ENCODE measurements around the gene ADAMTS18.
"Not testable (repeated sequence)": the region's sequence is repeated elsewhere in the genome, so short reads cannot be mapped to it uniquely, and the experiment has no call there.

ADAMTS18 gene

DNA sequence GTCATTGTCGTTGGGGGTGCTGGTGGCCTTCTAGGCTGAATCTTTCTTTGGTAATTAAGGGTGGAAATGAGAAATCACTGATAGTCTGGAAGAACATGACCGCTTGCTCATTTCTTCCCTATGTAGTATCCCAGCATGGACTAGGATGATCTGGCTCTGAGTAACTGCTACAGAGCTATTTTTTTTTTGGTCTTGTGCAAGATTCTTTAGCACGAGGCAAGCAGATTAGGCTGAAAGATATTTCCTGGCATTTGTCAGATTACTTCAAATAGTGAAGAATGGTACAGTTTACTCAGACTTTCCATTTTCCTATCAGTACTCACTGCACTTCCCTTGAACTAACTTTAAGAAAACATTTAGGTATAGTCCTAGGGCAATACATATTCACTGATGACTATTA is 146.6 kb downstream of the ADAMTS18 start:
- H3K18ac ChIP-seq (ENCODE audit: low read length), result no peak overlapping the region
- no peak overlapping the region for H3K27ac ChIP-seq (ENCODE audit: low read depth, low read length)
- H4K8ac ChIP-seq (ENCODE audit: low read depth, low read length), result no peak overlapping the region
- H2BK120ac ChIP-seq (ENCODE audit: low read depth, low read length), result no peak overlapping the region
- H3K4me1 ChIP-seq (ENCODE audit: control insufficient read depth, low read depth, low read length), result no peaks in the 10 kb centered on the region
- no peaks in the 10 kb centered on the region for H3K79me1 ChIP-seq (ENCODE audit: low read length)
- no peak overlapping the region for H2BK5ac ChIP-seq (ENCODE audit: low read length)
- H3K4ac ChIP-seq (ENCODE audit: low read depth, low read length), result no peak overlapping the region
- no peak overlapping the region for H3K4me2 ChIP-seq (ENCODE audit: low read length)
- no peak overlapping the region for H3K23ac ChIP-seq (ENCODE audit: low read length)
- H2AK5ac ChIP-seq (ENCODE audit: low read length), result no peak overlapping the region
- no CpG with 5 or more reads among the region's 3 CpGs for WGBS (ENCODE audit: extremely low coverage, insufficient coverage, low lambda C conversion rate)
- no peak overlapping the region for H3K9ac ChIP-seq (ENCODE audit: low read length)
- H2BK15ac ChIP-seq (replicated peaks; ENCODE audit: low read depth), result no peak overlapping the region
- H3K27me3 ChIP-seq (ENCODE audit: insufficient read depth, low read length, poor library complexity), result no peaks in the 10 kb centered on the region
- no peak overlapping the region for H3K56ac ChIP-seq (ENCODE audit: low read length)
- H3K4me3 ChIP-seq (ENCODE audit: low read length), result no peak overlapping the region
- DNase-seq, result no peak
- H3K36me3 ChIP-seq (ENCODE audit: control insufficient read depth, insufficient read depth, low read length), result no peaks in the 10 kb centered on the region
- H4K5ac ChIP-seq (ENCODE audit: low read length), result no peak overlapping the region
- H3K79me2 ChIP-seq (ENCODE audit: control insufficient read depth, insufficient read depth, low read length), result no peaks in the 10 kb centered on the region

DNA sequence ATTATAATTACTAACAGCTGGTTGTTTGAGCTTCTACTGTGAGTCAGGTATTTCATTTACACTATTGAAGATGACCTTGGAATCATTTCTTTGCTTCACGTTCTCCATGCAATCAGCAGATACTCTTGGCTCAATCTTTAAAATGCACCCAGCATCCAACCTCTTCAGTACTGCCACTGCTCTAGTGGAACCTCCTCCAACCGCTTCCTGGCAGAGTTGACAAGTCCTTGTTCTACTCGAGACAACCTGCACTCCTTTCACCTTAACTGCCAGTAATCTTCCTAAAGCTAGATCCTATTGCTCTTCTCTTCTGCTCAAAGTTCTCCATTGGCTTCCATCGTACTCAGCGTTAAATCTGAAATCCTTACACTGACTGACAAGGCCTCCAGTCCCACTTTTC is 149.2 kb downstream of the ADAMTS18 start:
- WGBS (ENCODE audit: extremely low coverage, insufficient coverage, low lambda C conversion rate), result no CpG with 5 or more reads among the region's 5 CpGs

DNA sequence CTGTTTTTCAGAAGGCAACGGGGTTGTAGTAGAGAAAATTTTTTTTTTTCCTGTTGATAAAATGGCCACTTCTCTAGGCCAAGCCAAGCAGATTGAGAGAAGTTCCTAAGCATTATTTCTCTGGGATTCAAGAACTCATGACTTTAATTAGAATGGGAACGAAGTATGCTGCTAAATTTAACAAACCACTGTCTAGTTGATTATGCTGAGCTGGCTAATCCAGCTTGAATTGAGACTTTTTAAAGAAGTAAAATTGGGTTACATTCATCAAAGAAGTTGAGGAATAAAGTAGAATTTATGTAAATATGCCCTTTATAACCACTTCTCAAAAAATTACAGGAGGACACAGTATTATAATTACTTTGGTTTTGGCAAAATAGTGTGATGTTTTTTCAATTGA is 152.5 kb downstream of the ADAMTS18 start:
- Histone ChIP-seq H3K27me3 (ENCODE audit: insufficient read depth, low read length, poor library complexity) (no peaks in the 10 kb centered on the region), H2BK15ac (replicated peaks; ENCODE audit: low read depth) (no peak overlapping the region), H3K23ac (ENCODE audit: low read length) (no peak overlapping the region), H2BK120ac (ENCODE audit: low read depth, low read length) (no peak overlapping the region), H2BK5ac (ENCODE audit: low read length) (no peak overlapping the region), H4K5ac (ENCODE audit: low read length) (no peak overlapping the region), H3K4me3 (ENCODE audit: low read length) (no peak overlapping the region), H4K8ac (ENCODE audit: low read depth, low read length) (no peak overlapping the region), H3K56ac (ENCODE audit: low read length) (no peak overlapping the region), H3K27ac (ENCODE audit: low read depth, low read length) (no peak overlapping the region), H2AK5ac (ENCODE audit: low read length) (no peak overlapping the region), H3K4me1 (ENCODE audit: control insufficient read depth, low read depth, low read length) (no peaks in the 10 kb centered on the region), H3K4ac (ENCODE audit: low read depth, low read length) (no peak overlapping the region), H3K9ac (ENCODE audit: low read length) (no peak overlapping the region), H3K79me1 (ENCODE audit: low read length) (no peaks in the 10 kb centered on the region), H3K79me2 (ENCODE audit: control insufficient read depth, insufficient read depth, low read length) (no peaks in the 10 kb centered on the region), H3K18ac (ENCODE audit: low read length) (no peak overlapping the region), H3K36me3 (ENCODE audit: control insufficient read depth, insufficient read depth, low read length) (no peaks in the 10 kb centered on the region), H3K4me2 (ENCODE audit: low read length) (no peak overlapping the region)
- no CpG with 5 or more reads among the region's 2 CpGs for WGBS (ENCODE audit: extremely low coverage, insufficient coverage, low lambda C conversion rate)
- DNase-seq, result no peak

More for the DNA sequence above, 149.2 kb downstream of the ADAMTS18 start:
- H3K18ac ChIP-seq (ENCODE audit: low read length), result no peak overlapping the region
- H2AK5ac ChIP-seq (ENCODE audit: low read length), result no peak overlapping the region
- H3K27ac ChIP-seq (ENCODE audit: low read depth, low read length), result no peak overlapping the region
- no peak overlapping the region for H4K5ac ChIP-seq (ENCODE audit: low read length)
- H3K23ac ChIP-seq (ENCODE audit: low read length), result no peak overlapping the region
- no peak overlapping the region for H2BK120ac ChIP-seq (ENCODE audit: low read depth, low read length)
- H3K4me3 ChIP-seq (ENCODE audit: low read length), result no peak overlapping the region
- no peaks in the 10 kb centered on the region for H3K4me1 ChIP-seq (ENCODE audit: control insufficient read depth, low read depth, low read length)
- no peak overlapping the region for H2BK15ac ChIP-seq (replicated peaks; ENCODE audit: low read depth)
- H3K79me2 ChIP-seq (ENCODE audit: control insufficient read depth, insufficient read depth, low read length), result no peaks in the 10 kb centered on the region
- H2BK5ac ChIP-seq (ENCODE audit: low read length), result no peak overlapping the region
- H3K56ac ChIP-seq (ENCODE audit: low read length), result no peak overlapping the region
- H3K27me3 ChIP-seq (ENCODE audit: insufficient read depth, low read length, poor library complexity), result no peaks in the 10 kb centered on the region
- H3K9ac ChIP-seq (ENCODE audit: low read length), result no peak overlapping the region
- H3K4ac ChIP-seq (ENCODE audit: low read depth, low read length), result no peak overlapping the region
- H3K79me1 ChIP-seq (ENCODE audit: low read length), result no peaks in the 10 kb centered on the region
- no peak for DNase-seq
- H3K4me2 ChIP-seq (ENCODE audit: low read length), result no peak overlapping the region
- H3K36me3 ChIP-seq (ENCODE audit: control insufficient read depth, insufficient read depth, low read length), result no peaks in the 10 kb centered on the region
- H4K8ac ChIP-seq (ENCODE audit: low read depth, low read length), result no peak overlapping the region

DNA sequence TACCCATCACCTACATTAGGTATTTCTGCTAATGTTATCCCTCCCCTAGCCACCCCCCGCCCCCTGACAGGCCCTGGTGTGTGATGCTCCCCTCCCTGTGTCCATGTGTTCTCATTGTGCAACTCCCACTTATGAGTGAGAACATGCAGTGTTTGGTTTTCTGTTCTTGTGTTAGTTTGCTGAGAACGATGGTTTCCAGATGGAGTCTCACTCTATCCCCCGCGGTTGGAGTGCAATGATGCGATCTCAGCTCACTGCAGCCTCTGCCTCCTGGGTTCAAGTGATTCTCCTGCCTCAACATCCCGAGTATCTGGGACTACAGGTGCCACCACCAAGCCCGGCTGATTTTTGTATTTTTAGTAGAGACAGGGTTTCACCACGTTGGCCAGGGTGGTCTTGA is 155.5 kb downstream of the ADAMTS18 start:
- H2BK120ac ChIP-seq (ENCODE audit: low read depth, low read length); H3K27me3 ChIP-seq (ENCODE audit: insufficient read depth, low read length, poor library complexity); H3K23ac ChIP-seq (ENCODE audit: low read length); H3K79me1 ChIP-seq (ENCODE audit: low read length); H2AK5ac ChIP-seq (ENCODE audit: low read length); H3K4ac ChIP-seq (ENCODE audit: low read depth, low read length); H4K8ac ChIP-seq (ENCODE audit: low read depth, low read length); H3K56ac ChIP-seq (ENCODE audit: low read length); H3K27ac ChIP-seq (ENCODE audit: low read depth, low read length); H3K4me1 ChIP-seq (ENCODE audit: control insufficient read depth, low read depth, low read length); H3K4me2 ChIP-seq (ENCODE audit: low read length); H2BK15ac ChIP-seq (replicated peaks; ENCODE audit: low read depth); H3K4me3 ChIP-seq (ENCODE audit: low read length); H3K79me2 ChIP-seq (ENCODE audit: control insufficient read depth, insufficient read depth, low read length); H3K18ac ChIP-seq (ENCODE audit: low read length); DNase-seq; H3K36me3 ChIP-seq (ENCODE audit: control insufficient read depth, insufficient read depth, low read length); H3K9ac ChIP-seq (ENCODE audit: low read length); H4K5ac ChIP-seq (ENCODE audit: low read length); H2BK5ac ChIP-seq (ENCODE audit: low read length): not testable (repeated sequence)
- no CpG with 5 or more reads among the region's 8 CpGs for WGBS (ENCODE audit: extremely low coverage, insufficient coverage, low lambda C conversion rate)

DNA sequence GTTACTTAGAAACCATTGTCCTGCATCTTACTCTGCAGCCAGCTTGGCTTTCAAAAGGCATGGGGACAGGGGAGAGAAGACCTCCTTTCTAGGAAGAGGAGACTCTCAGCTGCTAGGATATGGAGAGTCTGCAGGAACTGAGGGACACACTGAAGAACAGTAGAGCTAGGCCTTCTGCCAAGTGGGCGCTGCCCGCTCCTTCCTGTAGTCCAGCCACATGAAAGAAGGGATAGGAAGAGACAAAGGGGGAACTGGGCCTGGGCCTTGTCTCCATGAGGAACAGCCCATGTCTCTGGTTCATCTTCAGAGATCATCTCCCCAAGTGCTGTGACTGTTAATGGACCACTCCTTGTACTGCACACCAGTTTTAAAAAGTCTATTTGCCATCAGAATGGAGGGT is 157.3 kb downstream of the ADAMTS18 start:
- Histone ChIP-seq H3K27ac (ENCODE audit: low read depth, low read length) (no peak overlapping the region), H2BK15ac (replicated peaks; ENCODE audit: low read depth) (no peak overlapping the region), H2BK5ac (ENCODE audit: low read length) (no peak overlapping the region), H3K4me2 (ENCODE audit: low read length) (no peak overlapping the region), H4K5ac (ENCODE audit: low read length) (no peak overlapping the region), H3K27me3 (ENCODE audit: insufficient read depth, low read length, poor library complexity) (no peaks in the 10 kb centered on the region), H3K4me1 (ENCODE audit: control insufficient read depth, low read depth, low read length) (peaks cover 2% of the 10 kb centered on the region), H2BK120ac (ENCODE audit: low read depth, low read length) (no peak overlapping the region), H2AK5ac (ENCODE audit: low read length) (no peak overlapping the region), H3K56ac (ENCODE audit: low read length) (no peak overlapping the region), H3K4ac (ENCODE audit: low read depth, low read length) (no peak overlapping the region), H3K36me3 (ENCODE audit: control insufficient read depth, insufficient read depth, low read length) (no peaks in the 10 kb centered on the region), H4K8ac (ENCODE audit: low read depth, low read length) (no peak overlapping the region), H3K9ac (ENCODE audit: low read length) (no peak overlapping the region), H3K23ac (ENCODE audit: low read length) (no peak overlapping the region), H3K4me3 (ENCODE audit: low read length) (no peak overlapping the region), H3K79me2 (ENCODE audit: control insufficient read depth, insufficient read depth, low read length) (no peaks in the 10 kb centered on the region), H3K79me1 (ENCODE audit: low read length) (no peaks in the 10 kb centered on the region), H3K18ac (ENCODE audit: low read length) (no peak overlapping the region)
- no CpG with 5 or more reads among the region's 2 CpGs for WGBS (ENCODE audit: extremely low coverage, insufficient coverage, low lambda C conversion rate)
- no peak for DNase-seq

DNA sequence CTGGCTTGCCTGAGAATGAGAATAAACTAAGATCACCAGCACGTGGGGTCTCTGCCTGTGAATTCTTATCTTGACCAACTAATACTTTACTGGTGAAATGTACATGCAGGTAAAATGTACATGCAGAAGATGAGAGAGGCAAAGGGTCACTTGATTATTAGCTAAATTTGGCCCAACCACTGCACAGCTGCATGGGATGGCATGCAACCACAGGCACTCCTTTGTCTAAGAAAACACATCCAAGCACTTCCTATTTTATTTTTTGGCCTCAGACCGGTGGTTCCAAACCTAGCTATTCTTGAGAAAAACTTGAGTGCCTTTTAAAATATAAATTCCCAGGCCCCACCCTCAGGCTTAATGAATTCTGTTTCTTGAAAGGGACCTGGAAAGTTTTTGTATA is 157.7 kb downstream of the ADAMTS18 start:
- Histone ChIP-seq H3K27me3 (ENCODE audit: insufficient read depth, low read length, poor library complexity) (no peaks in the 10 kb centered on the region), H2BK5ac (ENCODE audit: low read length) (no peak overlapping the region), H3K4ac (ENCODE audit: low read depth, low read length) (no peak overlapping the region), H3K23ac (ENCODE audit: low read length) (no peak overlapping the region), H3K4me2 (ENCODE audit: low read length) (no peak overlapping the region), H3K79me2 (ENCODE audit: control insufficient read depth, insufficient read depth, low read length) (no peaks in the 10 kb centered on the region), H3K4me3 (ENCODE audit: low read length) (no peak overlapping the region), H2BK120ac (ENCODE audit: low read depth, low read length) (no peak overlapping the region), H3K36me3 (ENCODE audit: control insufficient read depth, insufficient read depth, low read length) (no peaks in the 10 kb centered on the region), H4K5ac (ENCODE audit: low read length) (no peak overlapping the region), H4K8ac (ENCODE audit: low read depth, low read length) (no peak overlapping the region), H3K9ac (ENCODE audit: low read length) (no peak overlapping the region), H3K56ac (ENCODE audit: low read length) (no peak overlapping the region), H2AK5ac (ENCODE audit: low read length) (no peak overlapping the region), H3K18ac (ENCODE audit: low read length) (no peak overlapping the region), H3K4me1 (ENCODE audit: control insufficient read depth, low read depth, low read length) (peaks cover 2% of the 10 kb centered on the region), H3K79me1 (ENCODE audit: low read length) (no peaks in the 10 kb centered on the region), H3K27ac (ENCODE audit: low read depth, low read length) (no peak overlapping the region), H2BK15ac (replicated peaks; ENCODE audit: low read depth) (no peak overlapping the region)
- no peak for DNase-seq
- no CpG with 5 or more reads among the region's 2 CpGs for WGBS (ENCODE audit: extremely low coverage, insufficient coverage, low lambda C conversion rate)
